Measurements from ENCODE around the gene KIDINS220. TPM values are rescaled to one million over a fixed set of nuclear protein-coding genes. Genes with fewer than 3 reads are reported as not detected.

Gene KIDINS220
- total RNA-seq, 1 experiment from 2014 or later: 29.3 TPM

- no peak overlapping the region for H3K4me2 ChIP-seq (ENCODE audit: insufficient read depth, insufficient read length, low read length)
- no peak overlapping the region for H4K91ac ChIP-seq (ENCODE audit: insufficient read length, low read depth, low read length)
- TF ChIP-seq CTCF (conservative IDR thresholded peaks at IDR 0.05): no peak
- Mint-ChIP-seq H3K9me3 (no peaks in the 10 kb centered on the region), H3K36me3 (ENCODE audit: insufficient read depth in 1 of 3, low read depth in 3 of 3) (peaks cover 4 to 27% (median 13%) of the 10 kb centered on the region in 3 experiments; a peak in 5 of 7 replicates), H3K4me1 (no peaks in the 10 kb centered on the region), H3K27me3 (ENCODE audit: low read depth) (no peaks in the 10 kb centered on the region), H3K4me3 (no peak overlapping the region), H3K27ac (no peak overlapping the region)
- no peak overlapping the region for H3K27ac ChIP-seq (ENCODE audit: insufficient read length, low read depth, low read length)
- no peaks in the 10 kb centered on the region for H4K20me1 ChIP-seq (ENCODE audit: control insufficient read depth, insufficient read depth, insufficient read length)
- no peak overlapping the region for H3T11ph ChIP-seq (ENCODE audit: low read length)
- H3K9ac ChIP-seq (ENCODE audit: extremely low read depth, insufficient read length, low read length): no peak overlapping the region
- H3K18ac ChIP-seq (ENCODE audit: insufficient read length, low read depth, low read length): no peak overlapping the region
- H3K27me3 ChIP-seq (ENCODE audit: insufficient read depth, low read length): no peaks in the 10 kb centered on the region
- no peak overlapping the region for H3K4ac ChIP-seq (ENCODE audit: low read depth, low read length)
- no peak overlapping the region for H3K23ac ChIP-seq (ENCODE audit: insufficient read length, low read depth, low read length)
- no peaks in the 10 kb centered on the region for H3K23me2 ChIP-seq (ENCODE audit: insufficient read length, low read depth, low read length, poor library complexity, severe bottlenecking)
- H3K79me2 ChIP-seq (ENCODE audit: insufficient read depth, low read length): no peaks in the 10 kb centered on the region
- no peak overlapping the region for H4K5ac ChIP-seq (ENCODE audit: insufficient read length, low read depth, low read length)
- no peak overlapping the region for H2BK120ac ChIP-seq (ENCODE audit: low read depth, low read length, poor library complexity, severe bottlenecking)
- no CpG with 5 or more reads among the region's 3 CpGs for WGBS (ENCODE audit: extremely low coverage, insufficient read length, low lambda C conversion rate)
- no peak overlapping the region for H2AK5ac ChIP-seq (ENCODE audit: insufficient read length, low read length)
- H3K56ac ChIP-seq (ENCODE audit: insufficient read length, low read depth, low read length): no peak overlapping the region
- DNase-seq: no peak
- H2BK20ac ChIP-seq (ENCODE audit: low read depth, low read length, poor library complexity, severe bottlenecking): no peak overlapping the region
- no peak overlapping the region for H4K8ac ChIP-seq (replicated peaks; ENCODE audit: insufficient read length, low read depth, low read length)
- H3K79me1 ChIP-seq (ENCODE audit: insufficient read depth, low read depth, low read length, poor library complexity, severe bottlenecking): no peaks in the 10 kb centered on the region
- no peaks in the 10 kb centered on the region for H3K9me3 ChIP-seq (ENCODE audit: control insufficient read depth, low read depth, low read length)
- H2AFZ ChIP-seq (ENCODE audit: low read length): no peak overlapping the region
- H2BK15ac ChIP-seq (ENCODE audit: low read depth, low read length): no peak overlapping the region
- no peak overlapping the region for H2BK5ac ChIP-seq (ENCODE audit: insufficient read length, low read length)
- H3K14ac ChIP-seq (ENCODE audit: insufficient read depth, low read length): no peak overlapping the region
- no peak overlapping the region for H2BK12ac ChIP-seq (ENCODE audit: insufficient read length, low read depth, low read length)
- no peaks in the 10 kb centered on the region for H3K4me1 ChIP-seq (ENCODE audit: insufficient read depth, low read length)
These were observed 34.7 kb downstream of the KIDINS220 start for GRCh38 chr2:8802741-8803140.
